ENCODE data around the gene LRFN4.

Gene LRFN4

DNA sequence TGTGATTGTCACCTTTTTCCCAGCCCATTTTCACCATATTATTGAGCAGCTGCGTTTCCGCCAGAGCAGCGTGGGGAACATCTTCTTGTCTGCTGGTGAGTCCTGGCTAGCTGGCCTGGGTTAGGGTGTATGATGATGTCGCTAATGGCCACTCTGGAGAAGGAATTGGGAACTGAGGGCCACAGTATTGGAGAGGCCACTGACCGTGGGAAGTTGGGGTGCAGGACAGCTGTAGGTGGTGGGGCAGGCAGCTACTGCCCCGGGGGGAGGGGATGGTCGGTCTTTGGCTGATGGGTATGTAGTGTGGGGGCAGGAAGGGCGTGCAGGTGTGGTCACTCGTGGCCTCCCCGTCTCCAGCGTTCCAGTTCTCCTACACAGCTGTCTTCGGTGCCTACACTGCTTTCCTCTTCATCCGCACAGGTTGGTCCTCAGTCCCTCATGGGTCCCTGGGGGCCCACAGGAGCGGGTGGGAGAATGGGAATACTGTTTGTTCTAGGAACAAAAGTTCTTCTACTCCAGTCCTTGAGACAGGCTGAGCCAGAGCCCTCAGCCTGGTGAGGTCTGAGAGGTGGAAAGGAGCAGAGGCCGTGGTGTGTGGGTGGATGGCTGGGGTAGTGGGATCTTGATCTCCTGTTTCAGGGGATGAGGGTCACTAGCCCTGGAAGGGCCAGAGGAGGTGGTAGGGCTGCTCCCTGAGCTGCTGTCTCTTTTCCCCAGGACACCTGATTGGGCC lies 11.6 kb upstream of the LRFN4 start:
- 95 to 97% methylated on average over 10 to 13 of the region's 15 CpGs for WGBS, 2 experiments (ENCODE audit: insufficient coverage in 2 of 2)
- no peak overlapping the region for H3K27ac ChIP-seq (ENCODE audit: low read depth, low read length, severe bottlenecking)
- H3K9me3 ChIP-seq (ENCODE audit: control insufficient read depth, low read length), result no peaks in the 10 kb centered on the region
- peaks cover 15% of the 10 kb centered on the region for H3K4me1 ChIP-seq (ENCODE audit: control insufficient read depth, insufficient read depth, low read length, poor library complexity, severe bottlenecking)
- peaks cover 46% of the 10 kb centered on the region for H3K36me3 ChIP-seq (ENCODE audit: control insufficient read depth, insufficient read depth, low read length)
- H3K4me3 ChIP-seq (ENCODE audit: extremely low read depth, insufficient read depth, low read length, poor library complexity, severe bottlenecking), result no peak overlapping the region

DNA sequence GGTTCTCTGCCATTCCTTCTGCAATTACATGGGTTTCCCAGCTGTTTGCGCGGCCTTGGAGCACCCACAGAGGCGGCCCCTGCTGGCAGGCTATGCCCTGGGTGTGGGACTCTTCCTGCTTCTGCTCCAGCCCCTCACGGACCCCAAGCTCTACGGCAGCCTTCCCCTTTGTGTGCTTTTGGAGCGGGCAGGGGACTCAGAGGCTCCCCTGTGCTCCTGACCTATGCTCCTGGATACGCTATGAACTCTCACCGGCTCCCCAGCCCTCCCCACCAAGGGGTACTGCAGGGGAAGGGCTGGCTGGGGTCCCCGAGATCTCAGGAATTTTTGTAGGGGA lies 11.0 kb upstream of the LRFN4 start:
- H3K9me3 ChIP-seq (ENCODE audit: control insufficient read depth, low read length), result no peaks in the 10 kb centered on the region
- WGBS, 2 experiments (ENCODE audit: insufficient coverage in 2 of 2), result 88 to 91% methylated on average over 6 of the region's 9 CpGs
- H3K4me1 ChIP-seq (ENCODE audit: control insufficient read depth, insufficient read depth, low read length, poor library complexity, severe bottlenecking), result peaks cover 15% of the 10 kb centered on the region
- no peak overlapping the region for H3K27ac ChIP-seq (ENCODE audit: low read depth, low read length, severe bottlenecking)
- no peak overlapping the region for H3K4me3 ChIP-seq (ENCODE audit: extremely low read depth, insufficient read depth, low read length, poor library complexity, severe bottlenecking)
- H3K36me3 ChIP-seq (ENCODE audit: control insufficient read depth, insufficient read depth, low read length), result peaks cover 41% of the 10 kb centered on the region

DNA sequence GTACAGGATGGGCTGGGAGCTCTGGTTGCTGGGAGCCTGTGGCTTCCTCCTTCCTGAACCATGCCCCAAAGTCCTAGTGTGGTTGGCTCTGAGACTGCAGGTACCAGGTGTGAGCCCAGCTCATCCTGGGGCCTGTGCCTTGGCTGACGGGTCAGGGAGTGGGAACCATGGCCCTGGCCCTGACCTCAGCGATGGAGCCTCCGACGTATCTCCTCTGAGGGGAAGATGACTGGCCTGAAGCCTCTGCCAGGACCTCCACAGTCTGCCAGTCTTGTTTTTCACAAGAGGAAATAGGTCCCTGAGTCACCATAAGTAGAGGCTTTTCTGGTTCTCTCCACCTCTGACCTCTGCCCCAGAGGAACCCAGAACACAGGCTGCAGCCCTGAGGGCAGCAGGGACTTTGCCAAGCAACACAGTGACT lies 10.2 kb upstream of the LRFN4 start:
- Histone ChIP-seq H3K4me3 (ENCODE audit: extremely low read depth, insufficient read depth, low read length, poor library complexity, severe bottlenecking) (no peak overlapping the region), H3K9me3 (ENCODE audit: control insufficient read depth, low read length) (no peaks in the 10 kb centered on the region), H3K4me1 (ENCODE audit: control insufficient read depth, insufficient read depth, low read length, poor library complexity, severe bottlenecking) (peaks cover 15% of the 10 kb centered on the region), H3K36me3 (ENCODE audit: control insufficient read depth, insufficient read depth, low read length) (peaks cover 35% of the 10 kb centered on the region), H3K27ac (ENCODE audit: low read depth, low read length, severe bottlenecking) (no peak overlapping the region)
- 95 to 96% methylated on average over 4 of the region's 4 CpGs for WGBS, 2 experiments (ENCODE audit: insufficient coverage in 2 of 2)

DNA sequence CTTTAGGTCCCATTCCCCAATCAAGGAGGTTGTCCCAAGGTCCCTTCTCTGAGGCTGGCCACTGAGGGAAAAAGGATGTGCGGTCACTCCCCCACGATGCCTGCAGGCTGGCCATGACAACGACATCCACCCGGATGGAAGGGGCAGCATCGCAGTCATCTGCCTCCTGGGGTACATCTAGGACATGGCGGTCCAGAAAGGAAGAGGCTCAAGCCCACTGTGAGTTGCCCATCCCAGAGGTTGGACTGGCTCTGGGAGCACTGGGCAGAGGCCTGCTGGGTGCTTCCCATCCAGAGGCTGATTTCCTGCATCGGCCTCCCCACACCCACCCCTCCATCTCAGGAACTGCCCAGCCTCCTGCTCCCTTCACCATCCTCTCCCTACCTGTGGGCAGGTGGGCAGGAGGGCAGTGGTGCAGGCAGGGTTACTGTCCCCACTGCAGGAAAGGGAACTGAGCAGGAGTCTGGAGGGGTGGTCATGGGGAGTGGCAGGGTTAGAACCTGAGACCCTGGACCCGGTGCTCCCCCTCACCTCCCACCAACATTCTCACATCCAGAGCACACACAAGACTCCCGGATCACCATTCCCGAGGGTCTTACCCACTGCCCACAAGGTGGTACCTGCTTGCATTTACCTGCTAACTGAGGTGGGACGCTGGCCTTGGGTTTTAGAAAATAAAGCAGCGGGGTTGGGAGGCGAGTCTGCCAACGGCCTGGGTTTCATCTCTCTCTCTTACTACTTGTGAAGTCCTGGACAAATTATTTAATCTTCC lies 9.2 kb upstream of the LRFN4 start:
- no peaks in the 10 kb centered on the region for H3K9me3 ChIP-seq (ENCODE audit: control insufficient read depth, low read length)
- peaks cover 9% of the 10 kb centered on the region for H3K4me1 ChIP-seq (ENCODE audit: control insufficient read depth, insufficient read depth, low read length, poor library complexity, severe bottlenecking)
- H3K36me3 ChIP-seq (ENCODE audit: control insufficient read depth, insufficient read depth, low read length), result peaks cover 33% of the 10 kb centered on the region
- WGBS, 2 experiments (ENCODE audit: insufficient coverage in 2 of 2), result 89 to 95% methylated on average over 12 of the region's 14 CpGs
- no peak overlapping the region for H3K4me3 ChIP-seq (ENCODE audit: extremely low read depth, insufficient read depth, low read length, poor library complexity, severe bottlenecking)
- H3K27ac ChIP-seq (ENCODE audit: low read depth, low read length, severe bottlenecking), result no peak overlapping the region

DNA sequence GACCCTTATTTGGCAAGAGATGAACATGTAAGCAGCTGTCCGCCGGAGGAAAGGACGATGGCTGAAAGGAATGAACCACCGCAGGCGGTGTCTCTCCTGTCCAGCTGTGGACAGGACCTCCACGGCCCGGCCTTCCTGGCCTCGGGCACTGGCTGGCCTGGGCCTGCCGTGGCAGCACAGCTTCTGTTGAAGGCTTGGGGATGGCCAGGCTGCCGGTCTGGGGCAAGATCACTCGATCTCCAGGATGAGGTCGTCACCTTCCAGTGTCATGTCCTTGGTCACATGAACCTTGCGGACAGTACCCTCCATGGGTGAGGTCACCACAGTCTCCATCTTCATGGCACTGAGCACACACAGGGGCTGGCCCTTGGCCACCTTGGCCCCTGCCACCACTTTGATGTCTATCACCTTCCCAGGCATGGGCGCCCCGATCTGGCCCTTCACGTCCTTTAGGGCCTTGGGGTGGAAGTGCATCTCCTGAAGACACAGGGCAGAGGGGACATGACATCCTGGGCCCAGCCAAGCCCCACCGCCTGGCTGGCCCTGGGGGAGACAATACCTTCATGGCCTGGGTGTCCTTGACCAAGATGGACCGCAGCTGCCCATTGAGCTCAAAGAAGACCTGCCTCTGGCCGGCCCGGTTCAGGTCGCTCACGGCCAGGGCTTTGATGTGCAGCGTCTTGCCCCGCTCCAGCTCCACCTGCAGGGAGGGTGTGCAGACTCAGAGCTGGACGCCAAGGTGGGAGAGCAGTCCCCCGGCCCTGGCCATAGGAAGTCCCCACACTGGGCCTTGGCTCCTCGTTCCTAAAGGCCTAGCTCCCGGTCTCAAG lies 8.0 kb upstream of the LRFN4 start:
- no peak overlapping the region for H3K4me3 ChIP-seq (ENCODE audit: extremely low read depth, insufficient read depth, low read length, poor library complexity, severe bottlenecking)
- no peaks in the 10 kb centered on the region for H3K9me3 ChIP-seq (ENCODE audit: control insufficient read depth, low read length)
- peaks cover 9% of the 10 kb centered on the region for H3K4me1 ChIP-seq (ENCODE audit: control insufficient read depth, insufficient read depth, low read length, poor library complexity, severe bottlenecking)
- peaks cover 33% of the 10 kb centered on the region for H3K36me3 ChIP-seq (ENCODE audit: control insufficient read depth, insufficient read depth, low read length)
- 94 to 95% methylated on average over 25 to 28 of the region's 28 CpGs for WGBS, 2 experiments (ENCODE audit: insufficient coverage in 2 of 2)
- H3K27ac ChIP-seq (ENCODE audit: low read depth, low read length, severe bottlenecking), result no peak overlapping the region

DNA sequence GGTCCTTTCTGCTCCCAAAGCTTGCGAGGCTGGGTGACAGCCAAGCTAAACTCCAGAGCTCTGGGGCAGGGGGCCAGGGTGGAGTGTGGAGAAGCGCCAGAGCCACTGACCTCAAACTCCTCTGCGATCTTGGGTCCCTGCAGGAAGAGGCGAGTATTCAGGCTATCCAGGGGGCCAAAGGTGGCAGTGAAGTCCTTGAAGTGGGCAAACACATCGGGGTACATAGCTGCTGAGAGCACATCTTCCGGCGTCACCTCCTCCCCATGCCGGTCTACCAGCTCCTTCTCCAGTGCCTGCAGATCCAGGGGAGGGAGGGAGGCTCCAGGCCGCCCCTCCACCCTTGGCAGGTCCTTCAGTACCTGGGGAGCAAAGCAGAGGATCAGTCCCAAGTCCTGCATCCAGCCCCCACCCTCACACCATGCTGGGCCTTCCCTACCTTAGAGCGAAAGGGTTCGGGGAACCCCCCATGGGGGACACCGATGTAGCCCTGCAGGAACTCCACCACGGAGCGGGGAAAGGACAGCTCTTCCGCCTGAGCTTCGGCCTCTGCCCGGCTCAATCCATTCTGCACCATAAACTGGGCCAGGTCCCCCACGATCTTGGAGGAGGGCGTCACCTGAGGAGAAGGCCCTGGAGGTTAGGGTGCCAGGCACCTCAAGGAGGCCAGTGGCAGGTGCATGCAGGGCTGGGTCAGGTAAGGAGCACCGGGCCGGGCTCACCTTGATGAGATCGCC lies 7.2 kb upstream of the LRFN4 start:
- 94 to 97% methylated on average over 16 to 18 of the region's 22 CpGs for WGBS, 2 experiments (ENCODE audit: insufficient coverage in 2 of 2)
- Histone ChIP-seq H3K4me1 (ENCODE audit: control insufficient read depth, insufficient read depth, low read length, poor library complexity, severe bottlenecking) (peaks cover 5% of the 10 kb centered on the region), H3K36me3 (ENCODE audit: control insufficient read depth, insufficient read depth, low read length) (peaks cover 31% of the 10 kb centered on the region), H3K27ac (ENCODE audit: low read depth, low read length, severe bottlenecking) (no peak overlapping the region), H3K4me3 (ENCODE audit: extremely low read depth, insufficient read depth, low read length, poor library complexity, severe bottlenecking) (no peak overlapping the region), H3K9me3 (ENCODE audit: control insufficient read depth, low read length) (no peaks in the 10 kb centered on the region)

DNA sequence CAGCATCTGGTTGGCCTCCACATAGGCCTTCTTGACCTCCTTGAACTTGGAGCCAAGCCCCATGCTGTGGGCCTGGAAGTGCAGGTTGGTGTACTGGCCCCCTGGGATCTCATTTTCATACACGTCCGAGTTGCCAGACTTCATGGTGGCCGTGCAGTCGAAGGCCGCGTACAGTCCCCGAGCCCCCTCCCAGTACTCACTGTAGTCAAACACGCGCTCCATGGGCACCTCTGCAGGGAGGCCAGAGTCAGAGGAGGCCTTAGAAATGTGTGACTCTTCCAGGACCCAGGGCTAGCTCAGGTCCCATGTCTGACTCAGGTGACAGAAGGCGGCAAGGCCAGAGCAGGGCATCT lies 6.7 kb upstream of the LRFN4 start:
- Histone ChIP-seq H3K4me1 (ENCODE audit: control insufficient read depth, insufficient read depth, low read length, poor library complexity, severe bottlenecking) (no peaks in the 10 kb centered on the region), H3K36me3 (ENCODE audit: control insufficient read depth, insufficient read depth, low read length) (peaks cover 25% of the 10 kb centered on the region), H3K27ac (ENCODE audit: low read depth, low read length, severe bottlenecking) (no peak overlapping the region), H3K4me3 (ENCODE audit: extremely low read depth, insufficient read depth, low read length, poor library complexity, severe bottlenecking) (no peak overlapping the region), H3K9me3 (ENCODE audit: control insufficient read depth, low read length) (no peaks in the 10 kb centered on the region)
- WGBS, 2 experiments (ENCODE audit: insufficient coverage in 2 of 2), result 92 to 99% methylated on average over 10 of the region's 10 CpGs

DNA sequence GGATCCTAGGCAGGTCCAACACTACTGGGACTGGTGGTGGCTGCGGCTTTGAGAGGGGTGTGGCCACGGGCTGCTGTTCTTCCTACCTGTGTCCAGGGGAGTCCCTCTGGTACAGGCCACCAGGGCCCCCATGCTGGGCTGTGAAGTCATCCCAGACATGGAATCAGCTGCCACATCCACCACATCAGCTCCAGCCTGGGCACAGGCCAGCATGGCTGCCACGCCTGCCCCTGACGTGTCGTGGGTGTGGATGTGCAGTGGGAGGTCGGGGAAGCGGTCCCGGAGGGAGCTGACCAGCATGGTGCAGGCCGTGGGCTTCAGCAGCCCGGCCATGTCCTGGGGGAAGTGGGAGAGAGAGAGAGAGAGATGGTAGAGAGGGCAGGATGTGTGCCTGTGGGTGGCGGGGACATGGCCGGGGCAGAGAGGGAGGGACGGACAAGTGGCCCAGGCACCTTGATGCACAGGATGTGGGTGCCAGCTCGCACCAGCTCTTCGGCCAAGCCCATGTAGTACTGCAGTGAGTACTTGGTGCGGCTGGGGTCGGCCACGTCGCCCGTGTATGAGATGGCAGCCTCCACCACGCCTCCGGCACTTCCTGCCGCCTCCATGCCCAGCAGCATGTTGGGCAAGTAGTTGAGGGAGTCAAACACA lies 6.2 kb upstream of the LRFN4 start:
- H3K4me3 ChIP-seq (ENCODE audit: extremely low read depth, insufficient read depth, low read length, poor library complexity, severe bottlenecking), result no peak overlapping the region
- H3K27ac ChIP-seq (ENCODE audit: low read depth, low read length, severe bottlenecking), result no peak overlapping the region
- H3K36me3 ChIP-seq (ENCODE audit: control insufficient read depth, insufficient read depth, low read length), result peaks cover 20% of the 10 kb centered on the region
- 94 to 95% methylated on average over 16 to 23 of the region's 23 CpGs for WGBS, 2 experiments (ENCODE audit: insufficient coverage in 2 of 2)
- no peaks in the 10 kb centered on the region for H3K4me1 ChIP-seq (ENCODE audit: control insufficient read depth, insufficient read depth, low read length, poor library complexity, severe bottlenecking)
- H3K9me3 ChIP-seq (ENCODE audit: control insufficient read depth, low read length), result no peaks in the 10 kb centered on the region

DNA sequence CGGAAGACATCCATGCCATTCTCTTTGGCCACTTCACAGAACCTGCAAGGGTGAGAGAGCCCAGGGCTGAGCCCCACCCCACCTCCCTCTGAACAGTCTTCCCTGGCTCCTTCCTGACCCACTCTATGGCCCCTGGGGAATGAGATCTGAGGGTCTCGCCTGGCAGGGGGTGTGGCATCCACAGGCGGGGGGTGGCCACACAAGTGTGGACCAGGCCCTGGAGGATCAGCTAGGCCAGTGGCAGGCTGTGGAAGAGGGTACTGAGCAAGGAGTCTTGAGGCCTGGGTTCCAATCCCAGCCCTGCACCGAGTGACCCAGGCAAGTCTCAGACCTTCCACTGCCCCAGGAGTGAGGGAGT lies 5.6 kb upstream of the LRFN4 start:
- WGBS, 2 experiments (ENCODE audit: insufficient coverage in 2 of 2), result 88 to 94% methylated on average over 2 to 4 of the region's 4 CpGs
- Histone ChIP-seq H3K4me1 (ENCODE audit: control insufficient read depth, insufficient read depth, low read length, poor library complexity, severe bottlenecking) (no peaks in the 10 kb centered on the region), H3K36me3 (ENCODE audit: control insufficient read depth, insufficient read depth, low read length) (peaks cover 15% of the 10 kb centered on the region), H3K27ac (ENCODE audit: low read depth, low read length, severe bottlenecking) (no peak overlapping the region), H3K4me3 (ENCODE audit: extremely low read depth, insufficient read depth, low read length, poor library complexity, severe bottlenecking) (no peak overlapping the region), H3K9me3 (ENCODE audit: control insufficient read depth, low read length) (no peaks in the 10 kb centered on the region)
